G401 (cell line): Measurements from ENCODE around the gene ANKRD33B. TPM values are rescaled to one million over a fixed set of nuclear protein-coding genes. Genes with fewer than 3 reads are reported as not detected.

Experiments
- DNase-seq: peaks from one replicate; pipeline ENCODE4 v3.0.0-alpha.2; 2015; ENCODE audit warnings: low spot score
- in situ Hi-C: cut with HindIII; loops from 2 replicates; pipeline ENCODE4 v1.10.0; 2016; ENCODE audit warnings: low sequenced_read_pairs, mixed read lengths
- total RNA-seq: library from RNA; depleted of rRNA; stranded (reverse); fragments of >200 nt; shearing (Covaris generic); gene quantifications from 2 replicates; pipeline ENCODE4 v1.2.3, GENCODE V29; 2014; rRNA removed

The ANKRD33B gene
- total RNA-seq, 1 experiment from 2014 or later, result 7.4 TPM

DNA sequence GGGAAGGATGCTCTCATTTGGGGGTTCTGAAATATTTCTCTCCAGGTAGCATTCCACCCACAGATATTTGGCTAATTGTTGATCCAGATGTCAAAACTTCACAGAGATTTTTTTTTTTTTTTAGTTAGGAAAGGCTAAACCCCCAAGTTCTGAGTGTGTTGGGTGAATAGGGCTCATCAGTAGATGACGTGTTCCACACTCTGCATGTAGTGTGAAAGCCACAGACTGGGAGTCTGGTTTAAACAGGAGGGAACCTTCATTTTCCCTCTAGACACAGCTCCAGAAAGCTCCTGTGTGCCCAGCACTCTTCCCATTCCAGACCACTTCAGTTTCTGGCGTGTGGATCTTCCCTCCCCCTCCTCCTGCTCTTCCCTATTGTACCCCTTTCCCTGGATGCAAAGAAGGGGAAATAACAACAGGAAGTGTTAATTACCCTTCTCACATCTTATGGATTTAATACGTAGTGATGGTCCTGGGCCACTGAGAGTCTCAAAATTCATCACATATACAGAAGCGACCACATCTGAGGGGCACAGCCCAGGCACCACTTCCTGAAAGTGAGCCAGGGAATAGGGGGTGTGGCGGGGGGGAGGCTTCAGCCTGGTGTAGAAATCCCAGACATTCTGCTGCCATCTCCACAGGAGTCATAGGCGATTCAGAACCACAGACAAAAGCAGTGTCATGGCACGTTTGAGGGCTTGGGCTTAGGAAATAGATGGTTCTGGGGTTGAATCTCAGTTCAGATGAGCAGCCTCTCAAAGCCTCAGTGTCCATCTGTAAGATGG, 132.1 kb downstream of the ANKRD33B start:
- DNase-seq, result no peak

DNA sequence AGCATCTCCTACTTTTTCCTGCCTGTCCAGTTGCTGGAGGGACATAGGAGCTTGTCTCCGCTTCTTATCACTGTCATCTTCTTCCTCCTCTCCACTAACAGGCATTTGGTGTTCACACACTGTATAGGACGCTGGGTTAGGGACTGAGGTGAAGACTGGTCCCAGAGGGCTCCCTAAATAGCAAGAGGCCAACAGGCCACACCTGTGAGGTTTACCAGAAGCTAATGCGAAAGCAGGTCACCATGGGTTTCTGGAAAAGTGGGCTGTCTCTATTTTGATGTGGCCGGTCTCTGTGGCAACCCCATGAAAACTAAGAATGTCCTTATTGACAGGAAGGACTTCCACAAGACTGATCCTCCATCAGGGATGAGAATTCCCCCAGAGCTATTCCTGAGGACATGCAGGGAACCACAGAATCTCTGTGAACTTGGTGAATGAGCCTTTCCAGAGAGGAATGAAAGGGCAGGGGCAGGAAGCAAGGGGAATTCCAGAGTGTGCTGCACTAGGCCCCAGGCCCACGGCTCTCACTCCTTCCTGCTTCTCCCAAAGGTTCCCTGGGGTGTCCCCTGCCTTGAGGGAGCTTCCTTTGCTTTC, 135.5 kb downstream of the ANKRD33B start:
- in situ Hi-C loops, result no loop called here
- DNase-seq, result no peak

More for the DNA sequence above, 132.1 kb downstream of the ANKRD33B start:
- in situ Hi-C loops, result no loop called here

GRCh38 chr5:10699987-10700386, 136.1 kb downstream of the ANKRD33B start:
- DNase-seq, result no peak
- in situ Hi-C loops, result no loop called here

DNA sequence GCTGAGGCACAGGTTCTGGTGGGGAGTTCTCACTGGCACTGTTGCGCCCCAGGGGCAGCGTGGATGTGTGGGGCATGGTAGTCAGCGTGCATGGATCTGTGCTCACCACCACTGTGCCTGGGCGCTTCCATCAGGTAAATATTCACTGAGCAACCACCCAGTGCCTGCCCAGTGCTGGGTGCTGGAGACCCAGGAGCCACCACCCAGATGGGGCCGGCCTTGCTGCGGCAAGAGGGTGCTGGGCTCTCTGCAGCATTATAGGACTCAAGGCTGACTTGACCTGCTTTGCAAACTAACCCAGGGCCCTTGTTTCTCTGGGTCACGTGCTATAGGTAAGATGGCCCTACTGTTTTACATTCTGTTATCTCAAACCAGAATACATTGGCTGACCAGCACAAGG, 136.6 kb downstream of the ANKRD33B start:
- no peak for DNase-seq
- in situ Hi-C loops, result no loop called here

GRCh38 chr5:10701567-10702039, 137.7 kb downstream of the ANKRD33B start:
- peak; percentile 29 for DNase-seq
- in situ Hi-C loops, result no loop called here

- in situ Hi-C loops, result no loop called here
- no peak for DNase-seq
These were observed 138.3 kb downstream of the ANKRD33B start for GRCh38 chr5:10702040-10702629.

DNA sequence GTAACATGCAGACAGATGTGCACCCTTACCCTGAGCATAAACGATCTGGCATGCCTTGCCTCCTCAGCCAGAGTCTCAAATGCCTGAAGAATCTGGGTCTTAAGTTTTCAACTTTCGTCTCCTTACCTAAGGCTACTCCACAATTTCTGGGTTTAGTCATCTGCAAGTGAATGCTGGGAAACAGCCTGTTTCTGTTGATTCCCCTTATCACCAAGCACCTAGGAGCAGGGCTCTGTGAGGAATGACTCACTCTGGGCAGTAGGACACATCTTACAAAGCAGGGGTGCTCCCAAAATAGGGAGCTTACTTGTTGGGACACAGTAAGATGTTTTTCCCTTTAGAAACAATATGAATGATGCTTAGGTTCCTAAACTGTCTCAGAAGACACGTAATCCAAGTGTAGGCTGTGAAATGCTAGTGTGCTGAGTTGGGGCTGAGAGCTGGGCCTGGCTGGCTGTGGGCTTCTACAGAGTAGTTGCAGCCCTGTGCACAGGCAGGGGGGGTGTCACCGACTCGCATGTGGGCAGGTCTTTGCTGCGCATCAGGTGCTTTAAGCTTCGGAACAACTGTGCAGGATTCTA, 139.1 kb downstream of the ANKRD33B start:
- in situ Hi-C loops, result no loop called here
- no peak for DNase-seq

DNA sequence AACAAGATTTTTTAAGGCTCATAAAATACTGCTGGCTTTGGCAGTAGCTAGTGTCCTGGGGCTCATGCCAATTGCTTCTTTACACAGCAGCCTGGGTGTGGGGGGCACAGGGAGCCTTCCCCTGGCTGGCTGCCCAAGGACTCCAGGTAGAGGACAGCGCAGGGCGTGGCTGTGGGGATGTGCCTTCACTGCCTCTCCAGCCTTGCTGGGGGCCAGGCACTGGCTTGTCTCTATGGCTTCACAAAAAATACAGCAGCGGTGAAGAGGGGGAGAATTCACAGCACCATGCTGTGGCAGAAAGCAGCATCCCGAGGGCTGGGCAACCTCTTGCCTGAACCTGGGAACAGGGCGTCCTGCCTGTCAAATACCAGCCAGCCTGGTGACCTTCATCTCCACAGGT, 139.8 kb downstream of the ANKRD33B start:
- no peak for DNase-seq
- in situ Hi-C loops, result no loop called here

DNA sequence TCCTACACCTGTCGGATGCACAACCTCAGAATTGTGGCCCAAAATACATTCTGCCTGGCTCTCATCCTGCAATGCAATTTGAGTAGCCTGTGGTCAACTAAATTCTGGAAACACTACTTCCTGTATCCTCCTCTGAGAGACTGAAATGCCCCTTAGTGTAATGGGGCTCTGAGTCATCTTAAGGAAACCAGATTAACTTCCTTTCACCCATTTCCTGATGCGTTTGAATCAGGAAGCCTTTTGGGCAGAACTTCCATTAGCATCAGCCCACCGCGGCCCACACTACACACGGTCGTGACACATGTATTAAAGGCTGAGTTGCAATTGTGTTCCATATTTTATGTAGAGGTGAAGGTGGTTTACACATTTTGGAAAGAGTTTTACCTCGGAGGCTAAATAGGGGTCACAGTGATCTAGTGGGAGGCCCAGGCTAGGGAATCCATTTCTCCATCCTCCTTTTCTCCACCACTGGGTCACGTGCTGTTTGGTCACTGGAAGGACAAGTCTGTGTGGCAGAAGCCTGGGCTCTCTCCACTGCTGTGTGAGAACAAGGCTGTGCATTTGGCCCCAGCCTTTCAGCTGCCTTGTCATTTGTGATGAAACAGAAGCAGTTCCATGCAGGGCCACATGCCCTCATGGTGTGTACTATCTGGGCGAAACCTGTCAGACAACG, 141.2 kb downstream of the ANKRD33B start:
- in situ Hi-C loops, result no loop called here
- no peak for DNase-seq

DNA sequence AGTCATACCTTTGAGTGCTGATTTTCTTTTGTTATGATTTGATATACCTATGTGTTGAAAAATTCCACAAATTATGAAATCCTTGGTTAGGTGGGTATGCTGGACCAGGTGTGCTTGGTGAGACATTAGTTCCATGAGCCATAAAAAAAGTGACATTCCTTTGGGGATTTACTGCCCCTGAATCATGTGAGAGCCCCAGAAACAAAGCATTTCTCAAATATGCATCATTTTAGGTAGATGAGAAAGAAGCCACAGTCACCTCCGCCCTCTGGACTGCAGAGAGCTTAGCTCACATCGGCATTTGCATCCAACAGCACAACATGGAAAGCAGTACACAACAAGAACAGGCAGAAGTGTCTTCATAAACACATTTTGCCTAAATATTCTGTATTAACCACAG, 141.9 kb downstream of the ANKRD33B start:
- in situ Hi-C loops, result no loop called here
- no peak for DNase-seq

GRCh38 chr5:10706326-10706725, 142.5 kb downstream of the ANKRD33B start:
- no peak for DNase-seq
- in situ Hi-C loops, result no loop called here

Other genes starting within 250 kb of the ANKRD33B start
- gene MARCHF6, start 210.4 kb upstream of the ANKRD33B start, total RNA-seq, result 28.3 and 40.8 TPM in 2 replicates
- 4.0 TPM in 1 of 2 replicates, not detected in the other for gene ROPN1L, start 122.2 kb upstream of the ANKRD33B start, total RNA-seq
- gene DAP, start 197.2 kb downstream of the ANKRD33B start, total RNA-seq, result 10.4 and 14.7 TPM in 2 replicates